HUES6 (cell line): ENCODE results near the gene DNAJC9.
"Not testable (repeated sequence)": the region's sequence is repeated elsewhere in the genome, so short reads cannot be mapped to it uniquely, and the experiment has no call there.

ENCODE experiments used
- H3K27ac ChIP-seq: 2 replicates; pipeline ENCODE4 v1.7.0; 2013; ENCODE audit warnings: low read depth, mild to moderate bottlenecking, low read length, inconsistent platforms
- H3K27me3 ChIP-seq: 2 replicates; pipeline ENCODE4 v1.6.1; 2013; ENCODE audit warnings: low read length; ENCODE audit not compliant: control insufficient read depth, insufficient read depth
- H3K36me3 ChIP-seq: 2 replicates; pipeline ENCODE4 v1.6.1; 2013; ENCODE audit warnings: low read length; ENCODE audit not compliant: control insufficient read depth, insufficient read depth
- H3K4me1 ChIP-seq: 2 replicates; pipeline ENCODE4 v1.6.1; 2013; ENCODE audit warnings: low read length; ENCODE audit not compliant: control insufficient read depth, insufficient read depth
- H3K4me3 ChIP-seq: 2 replicates; pipeline ENCODE4 v1.5.1; 2013; ENCODE audit warnings: low read depth, low read length
- H3K9ac ChIP-seq: one replicate; pipeline ENCODE4 v1.6.1; 2013; ENCODE audit warnings: mild to moderate bottlenecking, low read length
- H3K9me3 ChIP-seq: 2 replicates; pipeline ENCODE4 v1.6.1; 2013; ENCODE audit warnings: low read depth, low read length; ENCODE audit not compliant: control insufficient read depth, insufficient read depth

Gene DNAJC9

GRCh38 chr10:73258612-73259011 lies 11.6 kb upstream of the DNAJC9 start:
- not testable (repeated sequence) for H3K4me3 ChIP-seq, H3K36me3 ChIP-seq, H3K27me3 ChIP-seq, H3K27ac ChIP-seq, H3K9ac ChIP-seq, H3K4me1 ChIP-seq
- peaks cover 24% of the 10 kb centered on the region for H3K9me3 ChIP-seq

GRCh38 chr10:73253225-73253555 lies 6.1 kb upstream of the DNAJC9 start:
- Histone ChIP-seq H3K36me3 (peaks cover 25% of the 10 kb centered on the region), H3K27ac (peak overlapping the region; percentile 84; the same call in 1 of the 2 replicates), H3K27me3 (no peaks in the 10 kb centered on the region), H3K9ac (peak overlapping the region; percentile 84), H3K4me3 (peak overlapping the region; percentile 76), H3K4me1 (peaks cover 5% of the 10 kb centered on the region), H3K9me3 (no peaks in the 10 kb centered on the region)

GRCh38 chr10:73252445-73253224 lies 5.6 kb upstream of the DNAJC9 start, which contains the start of gene MRPS16:
TSS of gene MRPS16 (minus strand) at chr10:73252644. CDS start at chr10:73252482, 162 bp downstream.
- peaks cover 6% of the 10 kb centered on the region for H3K4me1 ChIP-seq
- peak within 1 kb of the TSS; percentile 76 for H3K4me3 ChIP-seq
- H3K27me3 ChIP-seq: no peaks in the 10 kb centered on the region
- peak within 1 kb of the TSS; percentile 84 for H3K9ac ChIP-seq
- H3K27ac ChIP-seq: peak within 1 kb of the TSS; percentile 84
- H3K9me3 ChIP-seq: no peaks in the 10 kb centered on the region
- peaks cover 25% of the 10 kb centered on the region for H3K36me3 ChIP-seq

GRCh38 chr10:73251683-73252444 lies 4.8 kb upstream of the DNAJC9 start:
- Histone ChIP-seq H3K27me3 (no peaks in the 10 kb centered on the region), H3K36me3 (peaks cover 25% of the 10 kb centered on the region), H3K9ac (peak overlapping the region; percentile 84), H3K9me3 (no peaks in the 10 kb centered on the region), H3K4me3 (peak overlapping the region; percentile 76), H3K4me1 (peaks cover 10% of the 10 kb centered on the region), H3K27ac (peak overlapping the region; percentile 84)

- Histone ChIP-seq H3K27ac (no peak overlapping the region), H3K36me3 (peaks cover 53% of the 10 kb centered on the region), H3K4me1 (peaks cover 22% of the 10 kb centered on the region), H3K27me3 (no peaks in the 10 kb centered on the region), H3K9ac (peak overlapping the region; percentile 97), H3K9me3 (no peaks in the 10 kb centered on the region), H3K4me3 (no peak overlapping the region)
These were observed 1.2 kb upstream of the DNAJC9 start for GRCh38 chr10:73248259-73248724.

GRCh38 chr10:73247509-73248258 lies 629 bp upstream of the DNAJC9 start:
- peaks cover 22% of the 10 kb centered on the region for H3K4me1 ChIP-seq
- H3K36me3 ChIP-seq: peaks cover 59% of the 10 kb centered on the region
- no peaks in the 10 kb centered on the region for H3K27me3 ChIP-seq
- H3K4me3 ChIP-seq: peak overlapping the region; percentile 75
- peak overlapping the region; percentile 90 for H3K27ac ChIP-seq
- no peaks in the 10 kb centered on the region for H3K9me3 ChIP-seq
- peak overlapping the region; percentile 97 for H3K9ac ChIP-seq

- Histone ChIP-seq H3K9me3 (no peaks in the 10 kb centered on the region), H3K4me1 (peaks cover 17% of the 10 kb centered on the region), H3K27ac (peak overlapping the region; percentile 90), H3K27me3 (no peaks in the 10 kb centered on the region), H3K4me3 (peak overlapping the region; percentile 75), H3K9ac (peak overlapping the region; percentile 97), H3K36me3 (peaks cover 73% of the 10 kb centered on the region)
These were observed 771 bp downstream of the DNAJC9 start for GRCh38 chr10:73246322-73246645.

- Histone ChIP-seq H3K4me1 (peaks cover 17% of the 10 kb centered on the region), H3K27ac (no peak overlapping the region), H3K36me3 (peaks cover 75% of the 10 kb centered on the region), H3K4me3 (peak overlapping the region; percentile 75), H3K9me3 (no peaks in the 10 kb centered on the region), H3K9ac (peak overlapping the region; percentile 29), H3K27me3 (no peaks in the 10 kb centered on the region)
These were observed 2.1 kb downstream of the DNAJC9 start for GRCh38 chr10:73244866-73245477.

GRCh38 chr10:73239908-73240307 lies 7.1 kb downstream of the DNAJC9 start:
- Histone ChIP-seq H3K36me3 (peaks cover 89% of the 10 kb centered on the region), H3K9me3 (no peaks in the 10 kb centered on the region)

GRCh38 chr10:73238990-73239566 lies 8.0 kb downstream of the DNAJC9 start:
- Histone ChIP-seq H3K4me3 (no peak overlapping the region), H3K4me1 (no peaks in the 10 kb centered on the region), H3K36me3 (peaks cover 89% of the 10 kb centered on the region), H3K27me3 (no peaks in the 10 kb centered on the region), H3K9me3 (no peaks in the 10 kb centered on the region), H3K9ac (no peak overlapping the region), H3K27ac (no peak overlapping the region)

More at GRCh38 chr10:73239908-73240307, 7.1 kb downstream of the DNAJC9 start:
- no peak overlapping the region for H3K4me3 ChIP-seq
- no peak overlapping the region for H3K27ac ChIP-seq
- no peaks in the 10 kb centered on the region for H3K27me3 ChIP-seq
- H3K4me1 ChIP-seq: peaks cover 3% of the 10 kb centered on the region; the same call in 1 of the 2 replicates
- no peak overlapping the region for H3K9ac ChIP-seq
